Left ventricle myocardium inferior (tissue), 1 donor: ENCODE data around the gene SNX32. TPM values are rescaled to one million over a fixed set of nuclear protein-coding genes. Genes with fewer than 3 reads are reported as not detected.

Experiments
- DNase-seq: peaks from one replicate; pipeline ENCODE4 v3.0.0-alpha.2; 2020
- H3K27ac ChIP-seq: fragments of 200-600 bp; replicated peaks from 2 replicates; pipeline ENCODE4 v1.8.0; 2021
- H3K27me3 ChIP-seq: fragments of 200-600 bp; 2 replicates; pipeline ENCODE4 v1.8.0; 2021; ENCODE audit warnings: low read depth
- H3K36me3 ChIP-seq: fragments of 200-600 bp; 2 replicates; pipeline ENCODE4 v1.8.0; 2021
- H3K4me1 ChIP-seq: fragments of 200-600 bp; 2 replicates; pipeline ENCODE4 v1.8.0; 2021
- H3K4me3 ChIP-seq: fragments of 200-600 bp; 2 replicates; pipeline ENCODE4 v1.8.0; 2021; ENCODE audit warnings: mild to moderate bottlenecking, moderate library complexity
- H3K9me3 ChIP-seq: fragments of 200-600 bp; replicated peaks from 2 replicates; pipeline ENCODE4 v1.8.0; 2021
- CTCF ChIP-seq: fragments of 200-600 bp; IDR thresholded peaks from 2 replicates; pipeline ENCODE4 v1.8.0; 2021; ENCODE audit warnings: antibody characterized with exemption, mild to moderate bottlenecking, borderline replicate concordance
- intact Hi-C: fragments of 100-400 bp; cut with micrococcal nuclease; formaldehyde crosslinking; loops from one replicate; pipeline ENCODE4 v1.11.0; 2022
- total RNA-seq: library from RNA; stranded (reverse); fragmentation: NEBNext Ultra II Directional; extraction: Animal tissue kit (Norgen Biotek cat#: 25700); gene quantifications from one replicate; pipeline ENCODE4 v1.2.1, GENCODE V29; 2021
- donor health status: DM: no; HTN: yes; CAD: no; lungs with severe emphysema.

SNX32 gene
- total RNA-seq, 1 donor from 2014 or later = not detected

DNA sequence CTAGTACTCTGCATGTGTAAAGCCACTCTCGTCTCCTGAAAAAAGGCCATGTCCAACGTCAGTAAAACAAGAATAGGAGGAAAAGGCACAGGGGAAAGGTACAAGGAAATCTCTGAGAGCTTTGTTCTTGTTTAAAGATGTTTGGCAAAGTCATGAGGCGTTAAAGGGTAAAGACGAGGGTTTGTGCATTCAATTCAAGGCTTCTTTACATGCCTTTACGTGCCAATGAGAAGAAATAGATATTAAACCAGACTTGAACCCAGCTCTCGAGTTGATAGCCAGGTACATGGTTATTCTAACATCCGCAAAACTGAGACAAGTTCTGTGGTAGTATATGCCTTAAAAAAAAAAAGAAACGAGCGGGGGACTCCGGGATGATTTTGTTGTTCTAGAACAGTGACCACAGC lies 24.9 kb downstream of the SNX32 start:
- intact Hi-C loops = no loop called here
- peak overlapping the region; percentile 97 for H3K27ac ChIP-seq
- H3K4me1 ChIP-seq = peaks cover 89% of the 10 kb centered on the region
- TF ChIP-seq CTCF = no peak
- no peaks in the 10 kb centered on the region for H3K27me3 ChIP-seq
- H3K4me3 ChIP-seq = peak overlapping the region; percentile 80
- H3K36me3 ChIP-seq = peaks cover 51% of the 10 kb centered on the region
- H3K9me3 ChIP-seq = no peaks in the 10 kb centered on the region
- DNase-seq = no peak

GRCh38 chr11:65859095-65859811 lies 25.5 kb downstream of the SNX32 start:
- intact Hi-C loops = no loop called here
- DNase-seq = peak; percentile 100
- Histone ChIP-seq H3K27ac (peak overlapping the region; percentile 97), H3K27me3 (no peaks in the 10 kb centered on the region), H3K4me3 (peak overlapping the region; percentile 80), H3K36me3 (peaks cover 51% of the 10 kb centered on the region), H3K9me3 (no peaks in the 10 kb centered on the region), H3K4me1 (peaks cover 89% of the 10 kb centered on the region)
- TF ChIP-seq CTCF = peak; percentile 27

GRCh38 chr11:65859812-65860277 lies 26.1 kb downstream of the SNX32 start:
- Histone ChIP-seq H3K27ac (peak overlapping the region; percentile 97), H3K4me3 (peak overlapping the region; percentile 80), H3K27me3 (no peaks in the 10 kb centered on the region), H3K4me1 (peaks cover 85% of the 10 kb centered on the region), H3K9me3 (no peaks in the 10 kb centered on the region), H3K36me3 (peaks cover 51% of the 10 kb centered on the region)
- TF ChIP-seq CTCF = no peak
- intact Hi-C loops = no loop called here
- DNase-seq = peak; percentile 24

DNA sequence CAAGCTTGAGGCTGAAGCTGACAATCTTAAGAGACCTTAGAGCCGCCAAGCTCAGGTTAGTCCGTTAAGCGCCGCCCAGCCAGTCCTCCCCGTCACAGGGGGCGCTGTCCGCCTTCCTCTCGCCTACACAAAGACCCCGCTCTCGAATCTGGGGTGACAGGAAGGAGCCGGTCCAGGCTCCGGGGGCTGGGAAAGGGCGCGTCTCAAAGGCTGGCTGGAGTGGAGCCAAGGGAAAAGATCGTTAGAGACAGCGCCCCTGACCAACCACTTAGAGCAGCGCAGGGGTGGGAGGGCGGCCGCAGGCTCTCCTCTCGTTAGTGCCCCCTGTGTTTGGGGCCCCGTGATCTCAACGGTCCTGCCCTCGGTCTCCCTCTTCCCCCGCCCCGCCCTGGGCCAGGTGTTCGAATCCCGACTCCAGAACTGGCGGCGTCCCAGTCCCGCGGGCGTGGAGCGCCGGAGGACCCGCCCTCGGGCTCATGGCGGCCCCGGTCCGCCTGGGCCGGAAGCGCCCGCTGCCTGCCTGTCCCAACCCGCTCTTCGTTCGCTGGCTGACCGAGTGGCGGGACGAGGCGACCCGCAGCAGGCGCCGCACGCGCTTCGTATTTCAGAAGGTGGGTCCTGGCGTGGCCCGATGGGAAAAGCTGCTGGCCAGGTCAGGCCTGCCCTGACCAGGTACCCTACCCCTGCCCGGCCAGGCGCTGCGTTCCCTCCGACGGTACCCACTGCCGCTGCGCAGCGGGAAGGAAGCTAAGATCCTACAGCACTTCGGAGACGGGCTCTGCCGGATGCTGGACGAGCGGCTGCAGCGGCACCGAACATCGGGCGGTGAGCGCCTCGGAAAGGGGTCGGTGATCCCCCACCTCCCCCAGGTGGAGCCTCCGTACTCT lies 26.8 kb downstream of the SNX32 start, which contains the start of gene MUS81:
Gene MUS81, plus strand, starts transcription at position 156 of the 887 bp plus-strand sequence. Its CDS starts 321 bp downstream, at position 477.
- peaks cover 78% of the 10 kb centered on the region for H3K4me1 ChIP-seq
- TF ChIP-seq CTCF = peak; percentile 86
- peaks cover 51% of the 10 kb centered on the region for H3K36me3 ChIP-seq
- H3K27ac ChIP-seq = peak within 1 kb of the TSS; percentile 97
- DNase-seq = peak; percentile 97
- no peaks in the 10 kb centered on the region for H3K27me3 ChIP-seq
- intact Hi-C loops = no loop called here
- no peaks in the 10 kb centered on the region for H3K9me3 ChIP-seq
- peak within 1 kb of the TSS; percentile 80 for H3K4me3 ChIP-seq

DNA sequence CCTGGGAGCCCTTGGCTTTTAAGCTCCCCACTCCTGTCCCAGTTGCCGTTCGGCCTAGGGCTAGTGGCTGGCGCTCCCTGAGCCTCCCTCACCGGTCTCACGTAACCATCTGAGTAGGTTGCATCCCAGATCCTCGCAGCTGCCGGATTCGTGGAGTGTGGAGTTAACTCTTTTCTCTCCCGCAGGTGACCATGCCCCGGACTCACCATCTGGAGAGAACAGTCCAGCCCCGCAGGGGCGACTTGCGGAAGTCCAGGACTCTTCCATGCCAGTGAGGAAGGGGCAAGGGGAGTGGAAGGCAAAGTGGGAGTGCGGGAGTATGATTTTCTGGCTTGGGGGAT lies 27.4 kb downstream of the SNX32 start:
- H3K4me1 ChIP-seq = peaks cover 72% of the 10 kb centered on the region
- H3K27me3 ChIP-seq = no peaks in the 10 kb centered on the region
- DNase-seq = no peak
- H3K36me3 ChIP-seq = peaks cover 51% of the 10 kb centered on the region
- peak overlapping the region; percentile 80 for H3K4me3 ChIP-seq
- no peak for TF ChIP-seq CTCF
- H3K27ac ChIP-seq = peak overlapping the region; percentile 97
- intact Hi-C loops = no loop called here
- H3K9me3 ChIP-seq = no peaks in the 10 kb centered on the region
